GM23248 (cell line): ENCODE data around the gene EIF5A. TPM values are rescaled to one million over a fixed set of nuclear protein-coding genes. Genes with fewer than 3 reads are reported as not detected.
A peak's percentile ranks its signal among the peaks of the same experiment; 100 is the strongest.

Experiments
- DNase-seq: peaks from one replicate; pipeline ENCODE4 v3.0.0-alpha.2; 2015
- H2AFZ ChIP-seq: fragments of 200-600 bp; sonication (generic); 2 replicates; pipeline ENCODE4 v1.6.1; 2016; ENCODE audit warnings: antibody characterized with exemption
- H3F3A ChIP-seq: fragments of 200-600 bp; sonication (generic); 2 replicates; pipeline ENCODE4 v1.6.1; 2016; ENCODE audit warnings: mild to moderate bottlenecking, antibody characterized with exemption, mixed run types; ENCODE audit not compliant: insufficient read depth
- H3K27ac ChIP-seq: fragments of 200-600 bp; sonication (generic); 2 replicates; pipeline ENCODE4 v1.5.1; 2016; ENCODE audit warnings: mild to moderate bottlenecking
- H3K27me3 ChIP-seq: fragments of 200-600 bp; sonication (generic); replicated peaks from 2 replicates; pipeline ENCODE4 v1.6.1; 2016; ENCODE audit warnings: mild to moderate bottlenecking; ENCODE audit not compliant: insufficient read depth
- H3K36me3 ChIP-seq: fragments of 200-600 bp; sonication (generic); 2 replicates; pipeline ENCODE4 v1.6.1; 2016; ENCODE audit warnings: low read depth, mild to moderate bottlenecking
- H3K4me1 ChIP-seq: fragments of 200-600 bp; sonication (generic); 2 replicates; pipeline ENCODE4 v1.6.1; 2016; ENCODE audit warnings: mild to moderate bottlenecking; ENCODE audit not compliant: insufficient read depth
- H3K4me2 ChIP-seq: fragments of 200-600 bp; sonication (generic); one replicate; pipeline ENCODE4 v1.6.1; 2016; ENCODE audit warnings: mild to moderate bottlenecking; ENCODE audit not compliant: unreplicated experiment
- H3K4me3 ChIP-seq: fragments of 200-600 bp; sonication (generic); 2 replicates; pipeline ENCODE4 v1.5.1; 2016; ENCODE audit warnings: mild to moderate bottlenecking
- H3K79me2 ChIP-seq: fragments of 200-600 bp; sonication (generic); 2 replicates; pipeline ENCODE4 v1.6.1; 2016; ENCODE audit warnings: mild to moderate bottlenecking; ENCODE audit not compliant: insufficient read depth
- H3K9ac ChIP-seq: fragments of 200-600 bp; sonication (generic); 2 replicates; pipeline ENCODE4 v1.6.1; 2016; ENCODE audit warnings: mild to moderate bottlenecking
- H3K9me2 ChIP-seq: fragments of 200-600 bp; sonication (generic); 2 replicates; pipeline ENCODE4 v1.6.1; 2016; ENCODE audit warnings: mixed run types, mild to moderate bottlenecking, moderate library complexity; ENCODE audit not compliant: insufficient read depth
- H3K9me3 ChIP-seq: fragments of 200-600 bp; sonication (generic); one replicate; pipeline ENCODE4 v1.6.1; 2017; ENCODE audit warnings: low read depth
- H4K20me1 ChIP-seq: fragments of 200-600 bp; sonication (generic); 2 replicates; pipeline ENCODE4 v1.6.0; 2016; ENCODE audit not compliant: insufficient read depth
- EZH2 ChIP-seq: fragments of 200-600 bp; sonication (generic); IDR thresholded peaks from 2 replicates; pipeline ENCODE4 v1.6.1; 2018; ENCODE audit warnings: antibody characterized with exemption, mild to moderate bottlenecking; ENCODE audit not compliant: insufficient read depth, poor library complexity, severe bottlenecking
- EZH2phosphoT487 ChIP-seq: fragments of 200-600 bp; sonication (generic); IDR thresholded peaks from 2 replicates; pipeline ENCODE4 v1.6.1; 2018; ENCODE audit warnings: antibody characterized with exemption, moderate library complexity, mild to moderate bottlenecking, low read depth; ENCODE audit not compliant: insufficient read depth
- WGBS, 2 experiments: methylation state at CpG; one replicate each; pipeline ENCODE4 v1.1.6; 2015 to 2017; ENCODE audit warnings: low lambda C conversion rate in 2 of 2, low coverage in 1 of 2; ENCODE audit errors: missing lambda C conversion rate in 2 of 2; 5-methylcytosine and 5-hydroxymethylcytosine counted together
- in situ Hi-C: fragments of 300-500 bp; cut with MboI; formaldehyde crosslinking; loops from 2 replicates; pipeline ENCODE4 v1.15.0; 2020
- polyA plus RNA-seq: library from polyadenylated mRNA; unstranded; fragments of >200 nt; fragmentation: Nextera tagmentation; extraction: Ambion mirVana; gene quantifications from 2 replicates; pipeline ENCODE4 v1.2.1, GENCODE V29; 2016
- small RNA-seq: library from RNA; depleted of rRNA; stranded (forward); fragments of <200 nt; gene quantifications from one replicate; pipeline ENCODE3, GENCODE V24; 2014; ENCODE audit warnings: low read depth, low replicate concordance
- total RNA-seq: library from RNA; depleted of rRNA; stranded (reverse); fragments of >200 nt; shearing (Covaris generic); gene quantifications from 2 replicates; pipeline ENCODE4 v1.2.3, GENCODE V29; 2014; rRNA removed

Gene EIF5A
- total and polyA plus RNA-seq, 2 experiments from 2014 or later = 869 to 998 TPM

GRCh38 chr17:7356072-7356549 lies 48.7 kb downstream of the EIF5A start:
- no peaks in the 10 kb centered on the region for H3K27me3 ChIP-seq
- no peak overlapping the region for H3K27ac ChIP-seq
- no peak overlapping the region for H2AFZ ChIP-seq
- H4K20me1 ChIP-seq = no peaks in the 10 kb centered on the region
- H3K9ac ChIP-seq = no peak overlapping the region
- TF ChIP-seq EZH2 (no peak), EZH2phosphoT487 (no peak)
- no peaks in the 10 kb centered on the region for H3K9me3 ChIP-seq
- in situ Hi-C loops = no loop called here
- no peak overlapping the region for H3K4me2 ChIP-seq
- peaks cover 19% of the 10 kb centered on the region for H3K4me1 ChIP-seq
- H3K4me3 ChIP-seq = no peak overlapping the region
- H3F3A ChIP-seq = peaks cover 17% of the 10 kb centered on the region
- H3K36me3 ChIP-seq = no peaks in the 10 kb centered on the region
- 8 to 10% methylated on average over 12 of the region's 12 CpGs for WGBS, 2 experiments
- no peaks in the 10 kb centered on the region for H3K9me2 ChIP-seq
- peak; percentile 79 for DNase-seq
- peaks cover 32% of the 10 kb centered on the region for H3K79me2 ChIP-seq

- TF ChIP-seq EZH2phosphoT487 (no peak), EZH2 (no peak)
Measured at GRCh38 chr17:7356756-7357155, 49.3 kb downstream of the EIF5A start.

DNA sequence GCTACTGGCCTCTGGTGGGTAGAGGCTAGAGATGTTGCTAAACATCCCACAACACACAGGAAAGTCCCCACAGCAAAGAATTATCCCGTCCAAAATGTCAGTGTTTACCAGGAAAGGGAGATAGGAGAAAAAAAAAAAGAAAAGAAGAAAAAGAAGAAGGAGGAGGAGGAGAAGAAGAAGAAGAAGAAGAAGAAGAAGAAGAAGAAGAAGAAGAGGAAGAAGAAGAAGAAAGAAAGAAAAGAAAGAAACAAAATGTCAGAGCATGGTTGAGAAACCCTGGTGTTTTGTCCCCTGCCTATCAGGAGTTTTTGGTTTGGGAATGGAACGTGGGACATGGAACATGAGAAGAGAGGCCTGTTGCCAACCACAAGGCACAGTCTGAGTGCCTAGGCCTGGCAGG lies 50.0 kb downstream of the EIF5A start:
- in situ Hi-C loops = no loop called here
- no peaks in the 10 kb centered on the region for H3K9me3 ChIP-seq
- H3F3A ChIP-seq = peaks cover 17% of the 10 kb centered on the region
- no peak overlapping the region for H3K27ac ChIP-seq
- peaks cover 19% of the 10 kb centered on the region for H3K4me1 ChIP-seq
- peaks cover 27% of the 10 kb centered on the region for H3K79me2 ChIP-seq
- peak overlapping the region; percentile 27; the same call in 1 of the 2 replicates for H2AFZ ChIP-seq
- H3K27me3 ChIP-seq = no peaks in the 10 kb centered on the region
- DNase-seq = no peak
- TF ChIP-seq EZH2phosphoT487 (no peak), EZH2 (no peak)
- H3K9ac ChIP-seq = no peak overlapping the region
- no peaks in the 10 kb centered on the region for H4K20me1 ChIP-seq
- no peak overlapping the region for H3K4me2 ChIP-seq
- WGBS, 2 experiments = 30 to 43% methylated on average over 2 of the region's 2 CpGs
- H3K9me2 ChIP-seq = no peaks in the 10 kb centered on the region
- no peak overlapping the region for H3K4me3 ChIP-seq
- H3K36me3 ChIP-seq = no peaks in the 10 kb centered on the region

More at GRCh38 chr17:7356756-7357155, 49.3 kb downstream of the EIF5A start:
- H3K79me2 ChIP-seq = peaks cover 30% of the 10 kb centered on the region
- H3F3A ChIP-seq = peaks cover 17% of the 10 kb centered on the region
- peak; percentile 18 for DNase-seq
- no peaks in the 10 kb centered on the region for H3K27me3 ChIP-seq
- no peak overlapping the region for H3K4me2 ChIP-seq
- no peaks in the 10 kb centered on the region for H3K9me2 ChIP-seq
- peak overlapping the region; percentile 27; the same call in 1 of the 2 replicates for H2AFZ ChIP-seq
- WGBS, 2 experiments = 20 to 21% methylated on average over 8 of the region's 8 CpGs
- H3K36me3 ChIP-seq = no peaks in the 10 kb centered on the region
- H3K4me1 ChIP-seq = peaks cover 19% of the 10 kb centered on the region
- H3K27ac ChIP-seq = no peak overlapping the region
- no peak overlapping the region for H3K4me3 ChIP-seq
- in situ Hi-C loops = no loop called here
- no peaks in the 10 kb centered on the region for H3K9me3 ChIP-seq
- H4K20me1 ChIP-seq = no peaks in the 10 kb centered on the region
- H3K9ac ChIP-seq = no peak overlapping the region

GRCh38 chr17:7361906-7362305 lies 54.5 kb downstream of the EIF5A start:
- Histone ChIP-seq H3K27ac (no peak overlapping the region), H3K79me2 (no peaks in the 10 kb centered on the region), H3K36me3 (no peaks in the 10 kb centered on the region), H3K4me2 (no peak overlapping the region), H3F3A (peaks cover 5% of the 10 kb centered on the region; the same call in 1 of the 2 replicates), H3K9me3 (no peaks in the 10 kb centered on the region), H3K4me3 (no peak overlapping the region), H3K4me1 (0 out of 2 replicates have a peak, but pooled peaks cover 5% of the 10 kb centered on the region), H3K27me3 (no peaks in the 10 kb centered on the region), H2AFZ (no peak overlapping the region), H4K20me1 (no peaks in the 10 kb centered on the region), H3K9ac (no peak overlapping the region), H3K9me2 (no peaks in the 10 kb centered on the region)
- in situ Hi-C loops = no loop called here
- no peak for TF ChIP-seq EZH2
- no peak for TF ChIP-seq EZH2phosphoT487
- 2 to 6% methylated on average over 3 of the region's 3 CpGs for WGBS, 2 experiments
- DNase-seq = no peak

Small RNA genes within 50 kb of the gene (small RNA-seq; reads per million reads assigned to genes)
- gene AC026954.2 (not detected), gene RF00019 (not detected)

Other genes starting within 250 kb of the EIF5A start
Only the 30 nearest of the 32 such genes appear.
- gene ASGR2, start 192.8 kb upstream of the EIF5A start, total RNA-seq = not detected in 2 replicates
- not detected in 2 replicates for gene ASGR2, start 192.8 kb upstream of the EIF5A start, polyA plus RNA-seq
- gene ASGR1, start 128.3 kb upstream of the EIF5A start, total RNA-seq = 0.97 TPM in 1 of 2 replicates, not detected in the other
- 0.63 and 0.75 TPM in 2 replicates for gene ASGR1, start 128.3 kb upstream of the EIF5A start, polyA plus RNA-seq
- 13.1 and 23.8 TPM in 2 replicates for gene DLG4, start 87.8 kb upstream of the EIF5A start, total RNA-seq
- gene DLG4, start 87.8 kb upstream of the EIF5A start, polyA plus RNA-seq = 1.3 and 1.9 TPM in 2 replicates
- 453 and 600 TPM in 2 replicates for gene ACADVL, start 87.7 kb upstream of the EIF5A start, total RNA-seq
- gene ACADVL, start 87.7 kb upstream of the EIF5A start, polyA plus RNA-seq = 386 and 441 TPM in 2 replicates
- gene DVL2, start 73.1 kb upstream of the EIF5A start, total RNA-seq = 41.2 and 45.8 TPM in 2 replicates
- 18.9 and 19.5 TPM in 2 replicates for gene DVL2, start 73.1 kb upstream of the EIF5A start, polyA plus RNA-seq
- gene PHF23, start 68.2 kb upstream of the EIF5A start, total RNA-seq = 32.0 and 42.6 TPM in 2 replicates
- 40.7 and 45.6 TPM in 2 replicates for gene PHF23, start 68.2 kb upstream of the EIF5A start, polyA plus RNA-seq
- gene GABARAP, start 65.2 kb upstream of the EIF5A start, total RNA-seq = 152 and 355 TPM in 2 replicates
- gene GABARAP, start 65.2 kb upstream of the EIF5A start, polyA plus RNA-seq = 845 and 847 TPM in 2 replicates
- 38.9 and 63.2 TPM in 2 replicates for gene CTDNEP1, start 55.9 kb upstream of the EIF5A start, total RNA-seq
- 30.0 and 30.7 TPM in 2 replicates for gene CTDNEP1, start 55.9 kb upstream of the EIF5A start, polyA plus RNA-seq
- gene ELP5, start 55.4 kb upstream of the EIF5A start, total RNA-seq = 25.9 and 32.9 TPM in 2 replicates
- gene ELP5, start 55.4 kb upstream of the EIF5A start, polyA plus RNA-seq = 34.8 and 34.9 TPM in 2 replicates
- 4.5 and 5.4 TPM in 2 replicates for gene CLDN7, start 45.1 kb upstream of the EIF5A start, total RNA-seq
- gene CLDN7, start 45.1 kb upstream of the EIF5A start, polyA plus RNA-seq = 1.7 and 2.3 TPM in 2 replicates
- not detected in 2 replicates for gene SLC2A4, start 25.9 kb upstream of the EIF5A start, total RNA-seq
- gene SLC2A4, start 25.9 kb upstream of the EIF5A start, polyA plus RNA-seq = 0.08 TPM in 1 of 2 replicates, not detected in the other
- gene YBX2, start 13.0 kb upstream of the EIF5A start, total RNA-seq = 0.22 TPM in 1 of 2 replicates, not detected in the other
- not detected in 2 replicates for gene YBX2, start 13.0 kb upstream of the EIF5A start, polyA plus RNA-seq
- gene GPS2, start 7.7 kb downstream of the EIF5A start, total RNA-seq = 50.1 and 81.3 TPM in 2 replicates
- gene GPS2, start 7.7 kb downstream of the EIF5A start, polyA plus RNA-seq = 53.8 and 59.4 TPM in 2 replicates
- gene NEURL4, start 21.7 kb downstream of the EIF5A start, total RNA-seq = 12.8 and 20.1 TPM in 2 replicates
- gene NEURL4, start 21.7 kb downstream of the EIF5A start, polyA plus RNA-seq = 2.0 and 2.1 TPM in 2 replicates
- 0.89 and 4.4 TPM in 2 replicates for gene ACAP1, start 28.9 kb downstream of the EIF5A start, total RNA-seq
- 15.6 and 15.7 TPM in 2 replicates for gene ACAP1, start 28.9 kb downstream of the EIF5A start, polyA plus RNA-seq
- gene KCTD11, start 44.5 kb downstream of the EIF5A start, total RNA-seq = 24.9 and 27.2 TPM in 2 replicates
- 15.5 and 16.2 TPM in 2 replicates for gene KCTD11, start 44.5 kb downstream of the EIF5A start, polyA plus RNA-seq
- not detected in 2 replicates for gene TMEM95, start 47.5 kb downstream of the EIF5A start, total RNA-seq
- gene TMEM95, start 47.5 kb downstream of the EIF5A start, polyA plus RNA-seq = not detected in 2 replicates
- 0.43 and 2.7 TPM in 2 replicates for gene TNK1, start 73.5 kb downstream of the EIF5A start, total RNA-seq
- gene TNK1, start 73.5 kb downstream of the EIF5A start, polyA plus RNA-seq = 1.1 and 1.2 TPM in 2 replicates
- 72.8 and 73.9 TPM in 2 replicates for gene PLSCR3, start 86.9 kb downstream of the EIF5A start, total RNA-seq
- gene PLSCR3, start 86.9 kb downstream of the EIF5A start, polyA plus RNA-seq = 136 and 153 TPM in 2 replicates
- gene TMEM256, start 96.5 kb downstream of the EIF5A start, total RNA-seq = 18.0 and 59.3 TPM in 2 replicates
- gene TMEM256, start 96.5 kb downstream of the EIF5A start, polyA plus RNA-seq = 40.1 and 44.2 TPM in 2 replicates
- 8.0 and 9.5 TPM in 2 replicates for gene NLGN2, start 100.2 kb downstream of the EIF5A start, total RNA-seq
- 3.3 and 3.5 TPM in 2 replicates for gene NLGN2, start 100.2 kb downstream of the EIF5A start, polyA plus RNA-seq
- gene SPEM1, start 112.7 kb downstream of the EIF5A start, total RNA-seq = not detected in 2 replicates
- not detected in 2 replicates for gene SPEM1, start 112.7 kb downstream of the EIF5A start, polyA plus RNA-seq
- not detected in 2 replicates for gene SPEM2, start 118.0 kb downstream of the EIF5A start, total RNA-seq
- not detected in 2 replicates for gene SPEM2, start 118.0 kb downstream of the EIF5A start, polyA plus RNA-seq
- gene SPEM3, start 121.2 kb downstream of the EIF5A start, total RNA-seq = not detected in 2 replicates
- not detected in 2 replicates for gene SPEM3, start 121.2 kb downstream of the EIF5A start, polyA plus RNA-seq
- gene TMEM102, start 127.8 kb downstream of the EIF5A start, total RNA-seq = 3.2 and 7.7 TPM in 2 replicates
- 3.4 and 4.3 TPM in 2 replicates for gene TMEM102, start 127.8 kb downstream of the EIF5A start, polyA plus RNA-seq
- gene FGF11, start 131.9 kb downstream of the EIF5A start, total RNA-seq = not detected in 2 replicates
- gene FGF11, start 131.9 kb downstream of the EIF5A start, polyA plus RNA-seq = 0.22 and 0.36 TPM in 2 replicates
- 3.9 and 4.9 TPM in 2 replicates for gene CHRNB1, start 137.4 kb downstream of the EIF5A start, total RNA-seq
- 3.5 and 4.2 TPM in 2 replicates for gene CHRNB1, start 137.4 kb downstream of the EIF5A start, polyA plus RNA-seq
- gene ZBTB4, start 172.0 kb downstream of the EIF5A start, total RNA-seq = 32.9 and 35.9 TPM in 2 replicates
- gene ZBTB4, start 172.0 kb downstream of the EIF5A start, polyA plus RNA-seq = 17.7 and 18.2 TPM in 2 replicates
- not detected in 2 replicates for gene SLC35G6, start 173.8 kb downstream of the EIF5A start, total RNA-seq
- 0.14 TPM in 1 of 2 replicates, not detected in the other for gene SLC35G6, start 173.8 kb downstream of the EIF5A start, polyA plus RNA-seq
- 45.9 and 46.2 TPM in 2 replicates for gene POLR2A, start 176.7 kb downstream of the EIF5A start, total RNA-seq
- gene POLR2A, start 176.7 kb downstream of the EIF5A start, polyA plus RNA-seq = 74.1 and 75.7 TPM in 2 replicates